Effector memory CD8-positive, alpha-beta T cell (primary cell): Measurements from ENCODE around the gene SPDYE2B.
"Not testable (repeated sequence)": the region's sequence is repeated elsewhere in the genome, so short reads cannot be mapped to it uniquely, and the experiment has no call there.

Experiments
- ATAC-seq: fragments of 150-1000 bp; cut with Tn5 transposase; replicated peaks from 2 replicates; pipeline ENCODE4 v1.10.0; 2021; ENCODE audit warnings: mild to moderate bottlenecking, moderate library complexity
- DNase-seq, 3 experiments: peaks; one replicate each; pipeline ENCODE4 v3.0.0; 2021
- H3K27ac Mint-ChIP-seq, 2 donors: one replicate each; pipeline ENCODE4 v1.8.0; 2022; ENCODE audit warnings: mild to moderate bottlenecking in 2 of 2, mixed read lengths in 2 of 2, moderate library complexity in 2 of 2
- H3K27me3 Mint-ChIP-seq, 2 donors: one replicate each; pipeline ENCODE4 v1.8.0; 2022; ENCODE audit warnings: mixed read lengths in 2 of 2
- H3K36me3 Mint-ChIP-seq: one replicate; pipeline ENCODE4 v1.8.0; 2022; ENCODE audit warnings: mild to moderate bottlenecking, moderate library complexity, mixed read lengths; ENCODE audit not compliant: insufficient read depth
- H3K4me1 Mint-ChIP-seq, 2 donors: one replicate each; pipeline ENCODE4 v1.8.0; 2022; ENCODE audit warnings: low read depth in 2 of 2, mixed read lengths in 2 of 2
- H3K4me3 Mint-ChIP-seq, 2 donors: one replicate each; pipeline ENCODE4 v1.8.0; 2022; ENCODE audit warnings: mild to moderate bottlenecking in 2 of 2, mixed read lengths in 2 of 2, moderate library complexity in 2 of 2
- H3K9me3 Mint-ChIP-seq, 2 donors: one replicate each; pipeline ENCODE4 v1.8.0; 2022; ENCODE audit warnings: mixed read lengths in 2 of 2

SPDYE2B gene

GRCh38 chr7:102618122-102618521 is 32.0 kb upstream of the SPDYE2B start:
- H3K4me1 Mint-ChIP-seq, H3K27me3 Mint-ChIP-seq, ATAC-seq, DNase-seq, H3K4me3 Mint-ChIP-seq, H3K27ac Mint-ChIP-seq, H3K9me3 Mint-ChIP-seq, H3K36me3 Mint-ChIP-seq: not testable (repeated sequence)

DNA sequence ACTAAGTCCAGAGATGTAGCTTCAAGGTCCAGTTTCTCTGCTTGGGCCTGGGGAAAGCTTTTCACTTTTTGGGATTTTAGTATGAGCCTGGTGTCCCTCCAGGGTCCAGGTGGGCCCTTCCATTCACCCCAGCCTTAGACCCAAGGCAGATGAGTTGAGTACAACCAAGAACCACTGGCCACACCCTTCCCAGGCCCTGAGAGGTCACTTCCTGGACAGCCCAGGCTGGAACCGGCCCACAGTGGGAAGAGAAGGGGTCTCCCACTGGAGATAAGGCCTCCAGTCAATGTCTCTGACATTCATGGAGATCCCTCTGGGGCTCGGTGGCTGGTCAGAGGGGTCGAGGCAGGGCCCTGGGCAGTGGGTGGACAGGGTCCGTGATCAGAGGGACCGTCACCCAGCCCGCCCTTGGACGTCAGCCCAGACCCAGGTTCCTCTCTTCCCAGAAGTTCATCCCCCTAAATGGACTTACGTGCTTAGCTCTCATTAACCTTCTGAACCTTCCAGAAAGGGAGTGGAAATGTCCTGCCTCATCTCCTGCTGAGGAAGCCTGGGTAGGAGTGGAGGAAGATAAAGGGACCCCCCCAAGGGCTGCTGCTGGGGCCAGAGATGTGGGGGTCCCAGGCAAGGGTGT is 22.7 kb upstream of the SPDYE2B start:
- H3K27me3 Mint-ChIP-seq, H3K4me1 Mint-ChIP-seq, H3K9me3 Mint-ChIP-seq, H3K36me3 Mint-ChIP-seq, DNase-seq, H3K27ac Mint-ChIP-seq, H3K4me3 Mint-ChIP-seq, ATAC-seq: not testable (repeated sequence)

GRCh38 chr7:102630622-102631021 is 19.5 kb upstream of the SPDYE2B start:
- not testable (repeated sequence) for H3K9me3 Mint-ChIP-seq, DNase-seq, H3K4me3 Mint-ChIP-seq, ATAC-seq, H3K27me3 Mint-ChIP-seq, H3K4me1 Mint-ChIP-seq, H3K36me3 Mint-ChIP-seq
- peak overlapping the region in 1 of 2 donors; percentile 76 for H3K27ac Mint-ChIP-seq

- not testable (repeated sequence) for H3K27ac Mint-ChIP-seq, H3K36me3 Mint-ChIP-seq, ATAC-seq, H3K4me1 Mint-ChIP-seq, H3K9me3 Mint-ChIP-seq, DNase-seq, H3K4me3 Mint-ChIP-seq, H3K27me3 Mint-ChIP-seq
These were observed 15.8 kb upstream of the SPDYE2B start for GRCh38 chr7:102634299-102634698.

DNA sequence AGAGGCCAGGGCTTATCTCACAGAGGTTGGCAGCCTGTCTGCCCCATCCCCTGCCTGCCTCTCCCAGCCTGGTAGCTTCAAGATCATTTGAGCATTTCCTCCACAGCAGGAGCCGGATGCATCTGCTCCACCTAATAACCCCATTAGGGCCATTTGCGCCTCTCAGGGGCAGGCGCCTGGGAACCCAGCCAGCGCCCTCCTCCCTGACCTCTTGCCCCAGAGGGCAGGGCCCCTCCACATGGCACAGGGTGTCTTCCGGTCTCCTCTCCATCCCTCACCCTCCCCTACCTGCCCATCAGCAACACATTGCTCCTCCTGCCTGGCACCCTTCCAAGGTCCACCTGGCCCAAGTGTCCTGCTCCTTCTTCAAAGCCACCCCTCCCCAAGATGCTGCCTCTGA is 14.8 kb upstream of the SPDYE2B start:
- H3K4me1 Mint-ChIP-seq: not testable (repeated sequence)

GRCh38 chr7:102636956-102637355 is 13.2 kb upstream of the SPDYE2B start:
- not testable (repeated sequence) for H3K36me3 Mint-ChIP-seq, ATAC-seq, H3K4me1 Mint-ChIP-seq, H3K4me3 Mint-ChIP-seq, DNase-seq, H3K27ac Mint-ChIP-seq, H3K9me3 Mint-ChIP-seq, H3K27me3 Mint-ChIP-seq

More for the DNA sequence above, 14.8 kb upstream of the SPDYE2B start:
- ATAC-seq, H3K36me3 Mint-ChIP-seq, H3K27me3 Mint-ChIP-seq, H3K9me3 Mint-ChIP-seq, H3K27ac Mint-ChIP-seq, H3K4me3 Mint-ChIP-seq, DNase-seq: not testable (repeated sequence)

DNA sequence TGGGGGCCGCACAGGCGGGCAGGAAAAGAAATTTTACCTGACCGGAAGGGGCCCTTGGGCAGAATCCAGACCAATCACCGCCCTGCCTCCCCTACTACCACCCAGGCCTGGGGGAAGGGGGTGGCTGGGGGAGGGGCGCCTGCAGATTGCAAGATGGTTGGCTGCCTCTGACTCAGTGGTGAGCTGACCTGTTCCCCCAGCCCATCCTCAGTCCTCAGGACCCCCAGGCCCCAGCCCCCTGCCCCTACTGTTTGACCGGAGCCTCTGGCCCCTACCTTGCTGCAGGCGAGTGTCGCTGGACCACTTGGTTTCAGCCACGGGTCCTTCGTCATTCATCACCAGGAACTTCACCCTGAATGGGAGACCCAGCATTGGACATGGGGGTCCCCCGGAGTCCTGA is 11.3 kb upstream of the SPDYE2B start:
- H3K27ac Mint-ChIP-seq, DNase-seq, ATAC-seq, H3K27me3 Mint-ChIP-seq, H3K4me3 Mint-ChIP-seq, H3K9me3 Mint-ChIP-seq, H3K4me1 Mint-ChIP-seq, H3K36me3 Mint-ChIP-seq: not testable (repeated sequence)

GRCh38 chr7:102642691-102643090 is 7.4 kb upstream of the SPDYE2B start, which contains the start of gene UPK3BL1:
UPK3BL1 (minus strand) TSS chr7:102642791; CDS start chr7:102642741, 50 bp downstream.
- DNase-seq, H3K9me3 Mint-ChIP-seq: not testable (repeated sequence)

DNA sequence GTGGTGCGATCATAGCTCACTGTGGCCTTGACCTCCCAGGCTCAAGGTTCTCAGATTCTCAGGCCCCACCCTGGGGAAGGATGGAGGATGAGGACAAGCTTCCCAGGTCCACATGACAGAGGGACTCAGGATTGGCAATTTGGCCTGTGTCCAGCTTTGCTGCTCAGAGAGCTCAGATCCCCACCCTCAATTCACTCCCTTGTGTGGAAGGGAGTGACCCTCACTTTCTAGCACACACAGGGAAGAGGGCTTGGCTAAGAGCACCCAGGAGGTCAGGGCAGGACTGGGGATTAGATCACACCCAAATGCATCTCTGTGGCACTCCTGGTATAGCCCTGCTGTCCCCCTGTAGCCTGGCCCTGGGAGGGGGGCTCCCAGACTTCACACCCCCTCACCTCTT is 6.7 kb upstream of the SPDYE2B start:
- H3K27ac Mint-ChIP-seq, H3K4me3 Mint-ChIP-seq, H3K9me3 Mint-ChIP-seq, H3K27me3 Mint-ChIP-seq, H3K36me3 Mint-ChIP-seq, ATAC-seq, H3K4me1 Mint-ChIP-seq, DNase-seq: not testable (repeated sequence)

More at GRCh38 chr7:102642691-102643090, 7.4 kb upstream of the SPDYE2B start, which contains the start of gene UPK3BL1:
- not testable (repeated sequence) for H3K36me3 Mint-ChIP-seq, H3K27ac Mint-ChIP-seq, H3K4me3 Mint-ChIP-seq, ATAC-seq, H3K4me1 Mint-ChIP-seq, H3K27me3 Mint-ChIP-seq

DNA sequence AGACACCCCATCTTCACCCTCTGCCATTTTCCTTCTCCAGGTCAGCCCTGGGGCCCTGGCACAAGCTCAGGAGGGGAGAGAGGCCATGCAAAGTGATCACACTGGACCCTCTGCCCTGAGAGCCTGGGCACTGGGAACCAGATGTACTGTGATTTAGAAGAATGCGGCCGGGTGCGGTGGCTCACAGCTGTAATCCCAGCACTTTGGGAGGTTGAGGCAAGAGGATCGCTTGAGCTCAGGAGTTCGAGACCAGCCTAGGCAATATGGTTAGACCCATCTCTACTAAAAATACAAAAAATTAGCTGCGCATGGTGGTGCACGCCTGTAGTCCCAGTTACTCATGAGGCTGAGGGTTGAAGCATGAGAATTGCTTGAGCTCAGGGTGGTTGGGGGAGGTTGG is 2.3 kb upstream of the SPDYE2B start:
- not testable (repeated sequence) for H3K9me3 Mint-ChIP-seq, DNase-seq, H3K4me3 Mint-ChIP-seq, H3K36me3 Mint-ChIP-seq, H3K4me1 Mint-ChIP-seq, ATAC-seq, H3K27me3 Mint-ChIP-seq, H3K27ac Mint-ChIP-seq

DNA sequence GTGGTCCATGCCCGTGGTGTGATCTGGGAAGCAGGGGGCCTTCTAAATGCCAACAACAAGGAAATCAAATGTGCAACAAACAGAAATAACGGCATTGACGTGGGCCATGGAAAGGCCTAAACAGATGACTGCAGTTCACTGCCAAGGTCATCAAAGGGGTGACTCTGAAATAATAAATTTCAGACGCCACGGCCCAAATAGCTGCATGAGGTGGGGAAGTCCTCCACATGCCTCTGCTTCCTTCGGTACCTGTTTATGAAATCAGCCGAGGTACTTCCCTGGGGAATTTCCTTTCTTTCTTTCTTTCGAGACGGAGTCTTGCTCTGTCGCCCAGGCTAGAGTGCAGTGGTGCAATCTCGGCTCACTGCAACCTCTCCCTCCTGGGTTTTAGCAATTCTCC is 14.6 kb downstream of the SPDYE2B start:
- not testable (repeated sequence) for DNase-seq, ATAC-seq, H3K4me1 Mint-ChIP-seq, H3K4me3 Mint-ChIP-seq, H3K9me3 Mint-ChIP-seq, H3K27ac Mint-ChIP-seq, H3K36me3 Mint-ChIP-seq, H3K27me3 Mint-ChIP-seq

DNA sequence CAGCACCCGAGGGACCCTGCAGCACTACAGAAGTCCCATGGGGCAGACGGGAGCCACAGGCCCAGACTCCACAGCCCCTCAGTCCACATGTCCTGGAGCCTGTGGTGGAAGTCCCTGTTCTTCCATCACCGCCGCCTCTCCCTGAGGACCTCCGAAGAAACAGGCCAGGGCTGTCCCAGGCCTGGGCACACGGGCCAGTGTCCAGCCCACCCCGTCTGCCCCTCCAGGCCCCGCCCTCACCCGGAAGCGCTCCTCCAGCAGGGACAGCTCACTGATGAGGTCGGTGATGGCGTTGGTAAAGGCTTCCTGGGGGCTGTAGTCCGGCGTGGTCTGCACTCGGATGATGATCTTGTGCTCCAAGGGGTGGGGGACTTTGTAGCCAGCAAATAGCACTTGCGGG is 16.7 kb downstream of the SPDYE2B start:
- not testable (repeated sequence) for ATAC-seq, DNase-seq, H3K4me3 Mint-ChIP-seq, H3K4me1 Mint-ChIP-seq, H3K36me3 Mint-ChIP-seq, H3K27me3 Mint-ChIP-seq, H3K27ac Mint-ChIP-seq, H3K9me3 Mint-ChIP-seq

DNA sequence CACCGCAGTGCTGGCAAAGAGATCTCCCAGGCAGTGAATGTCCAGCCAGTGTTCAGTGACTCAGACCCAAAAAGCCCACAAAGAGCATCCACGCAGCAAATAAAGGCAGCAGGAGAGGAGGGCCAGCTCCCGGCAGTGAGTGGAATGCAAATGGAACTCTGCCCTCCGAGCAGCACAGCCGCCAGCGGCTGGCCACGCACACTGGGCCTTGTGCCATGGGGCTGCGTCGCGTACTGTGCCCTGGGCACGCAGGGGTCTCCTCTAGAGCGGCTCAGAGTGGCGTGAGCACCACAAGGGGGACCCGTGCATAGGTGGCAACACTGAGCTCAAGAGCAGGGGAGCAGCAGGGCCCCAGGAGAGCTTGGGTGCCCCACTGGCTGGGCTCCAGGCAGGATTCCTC is 17.4 kb downstream of the SPDYE2B start:
- not testable (repeated sequence) for DNase-seq, H3K27ac Mint-ChIP-seq, H3K4me3 Mint-ChIP-seq, H3K9me3 Mint-ChIP-seq, ATAC-seq, H3K36me3 Mint-ChIP-seq, H3K4me1 Mint-ChIP-seq, H3K27me3 Mint-ChIP-seq

GRCh38 chr7:102671166-102671955 is 21.2 kb downstream of the SPDYE2B start, which contains the start of gene POLR2J2:
POLR2J2 (minus strand) TSS chr7:102671663; CDS start chr7:102671601, 62 bp downstream.
- peak; percentile 89 for ATAC-seq
- H3K9me3 Mint-ChIP-seq, H3K36me3 Mint-ChIP-seq, H3K27me3 Mint-ChIP-seq, H3K4me1 Mint-ChIP-seq: not testable (repeated sequence)
- peak; percentile 11 to 86 (median 18) for DNase-seq
- Mint-ChIP-seq H3K27ac (peak within 1 kb of the TSS in 1 of 2 donors; percentile 53), H3K4me3 (peak within 1 kb of the TSS in 1 of 2 donors; percentile 77)
